ENCODE data around the gene ACSBG1.
"Not testable (repeated sequence)": the region's sequence is repeated elsewhere in the genome, so short reads cannot be mapped to it uniquely, and the experiment has no call there.

ACSBG1 gene

GRCh38 chr15:78162038-78162437 is 72.3 kb downstream of the ACSBG1 start:
- DNase-seq = peak; percentile 28

DNA sequence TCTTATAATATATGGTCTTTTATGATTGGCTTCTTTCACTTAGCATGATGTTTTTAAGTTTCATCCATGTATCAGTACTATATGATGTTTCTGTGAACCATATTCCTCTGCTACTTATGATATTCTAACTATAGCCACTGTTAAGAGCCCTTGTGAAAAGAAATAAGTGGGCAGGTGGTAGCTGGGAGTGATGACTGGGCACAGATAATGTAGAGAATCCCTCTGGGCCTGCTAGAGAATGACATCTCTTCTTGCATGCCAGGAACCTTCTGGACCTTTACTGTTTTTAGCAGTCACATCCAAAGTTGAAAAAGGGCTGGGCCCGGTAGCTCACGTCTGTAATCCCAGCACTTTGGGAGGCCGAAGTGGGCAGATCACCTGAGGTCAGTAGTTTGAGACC is 75.0 kb downstream of the ACSBG1 start:
- DNase-seq = no peak

DNA sequence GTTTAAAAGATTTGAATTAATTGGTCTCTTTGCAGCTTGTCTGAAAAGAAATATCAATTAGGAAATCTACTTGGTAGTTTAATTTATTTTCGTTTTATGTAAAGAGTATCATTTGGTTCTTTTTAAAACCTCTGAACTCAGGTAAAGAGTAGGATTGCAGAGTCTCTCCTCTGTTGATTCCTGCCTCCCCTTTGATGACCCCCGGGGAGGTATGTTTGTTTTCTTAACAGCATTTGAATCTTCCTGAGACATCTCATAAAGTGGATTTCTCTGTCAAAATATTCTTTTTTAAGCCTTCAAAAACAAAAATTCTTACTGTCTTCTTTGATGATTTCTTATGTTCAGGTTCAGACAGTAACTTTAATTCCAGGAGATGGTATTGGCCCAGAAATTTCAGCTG is 77.2 kb downstream of the ACSBG1 start:
- DNase-seq = no peak

DNA sequence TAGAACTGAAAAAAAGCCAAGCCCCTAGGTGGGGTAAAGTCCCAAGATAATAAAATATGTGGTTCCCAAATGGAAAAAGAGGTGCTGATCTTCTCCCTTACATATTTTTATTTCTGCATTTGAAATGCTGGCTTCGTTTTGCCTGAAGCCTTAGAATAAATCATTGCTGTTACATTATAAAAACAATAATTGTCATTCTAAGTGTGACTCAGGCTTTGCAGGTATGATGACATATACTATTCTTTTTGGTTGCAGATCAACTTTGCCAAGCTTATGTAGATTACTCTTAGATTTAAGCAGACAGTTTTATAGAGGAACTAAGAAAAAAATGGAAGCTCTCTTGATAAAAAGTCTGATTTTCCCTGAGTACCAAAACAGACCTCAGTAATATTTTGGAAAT is 77.7 kb downstream of the ACSBG1 start:
- DNase-seq = no peak

- DNase-seq = no peak
These were observed 78.9 kb downstream of the ACSBG1 start for GRCh38 chr15:78155355-78155939.

GRCh38 chr15:78154955-78155354 is 79.4 kb downstream of the ACSBG1 start:
- DNase-seq = no peak

GRCh38 chr15:78151075-78151474 is 83.3 kb downstream of the ACSBG1 start:
- DNase-seq = not testable (repeated sequence)

- no peak for DNase-seq
These were observed 84.3 kb downstream of the ACSBG1 start for GRCh38 chr15:78149805-78150751.

DNA sequence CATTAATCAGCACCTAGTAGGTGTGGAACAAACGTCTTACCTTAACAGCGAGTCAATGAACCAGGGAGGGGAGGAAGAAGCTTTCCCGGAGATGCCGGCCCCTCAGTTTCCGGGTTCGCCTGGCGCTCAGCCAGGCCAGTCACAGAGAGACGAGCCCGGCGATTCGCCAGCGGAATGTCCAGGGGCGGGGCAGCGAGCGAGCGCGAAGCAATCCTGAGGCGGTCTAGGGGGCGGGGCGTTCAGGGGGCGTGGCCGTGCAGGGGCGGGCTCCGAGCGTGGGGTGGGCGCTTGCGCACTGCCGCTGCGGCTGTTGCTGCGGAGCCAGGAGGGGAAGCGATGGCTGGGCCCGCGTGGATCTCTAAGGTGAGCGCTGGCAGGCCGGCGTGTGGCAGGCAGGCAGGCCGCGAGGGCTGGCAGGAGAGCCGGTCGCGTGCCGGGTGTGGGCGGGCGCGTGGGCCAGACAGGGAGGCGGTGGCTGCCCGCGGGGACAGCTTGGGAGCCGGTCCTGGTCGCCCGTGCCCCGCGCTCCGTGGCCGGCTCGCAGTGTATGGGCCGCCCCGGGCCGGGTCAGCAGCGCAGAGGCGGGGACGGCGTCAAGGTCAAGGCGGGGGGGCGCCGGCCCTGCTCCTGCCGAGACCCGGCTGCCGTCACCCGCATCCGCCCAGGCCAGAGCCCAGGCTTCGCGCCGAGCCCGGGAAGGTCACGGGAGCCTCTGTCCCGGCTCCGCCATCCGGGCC is 85.1 kb downstream of the ACSBG1 start, which contains the start of gene IDH3A:
IDH3A (plus strand) TSS at position 295 of the 737 bp plus-strand sequence; CDS start at position 337, 42 bp downstream.
- DNase-seq = peak; percentile 100

- no peak for DNase-seq
These were observed 85.8 kb downstream of the ACSBG1 start for GRCh38 chr15:78148392-78149067.

GRCh38 chr15:78147566-78147965 is 86.8 kb downstream of the ACSBG1 start:
- DNase-seq = no peak

- no peak for DNase-seq
These were observed 87.8 kb downstream of the ACSBG1 start for GRCh38 chr15:78146425-78147154.

DNA sequence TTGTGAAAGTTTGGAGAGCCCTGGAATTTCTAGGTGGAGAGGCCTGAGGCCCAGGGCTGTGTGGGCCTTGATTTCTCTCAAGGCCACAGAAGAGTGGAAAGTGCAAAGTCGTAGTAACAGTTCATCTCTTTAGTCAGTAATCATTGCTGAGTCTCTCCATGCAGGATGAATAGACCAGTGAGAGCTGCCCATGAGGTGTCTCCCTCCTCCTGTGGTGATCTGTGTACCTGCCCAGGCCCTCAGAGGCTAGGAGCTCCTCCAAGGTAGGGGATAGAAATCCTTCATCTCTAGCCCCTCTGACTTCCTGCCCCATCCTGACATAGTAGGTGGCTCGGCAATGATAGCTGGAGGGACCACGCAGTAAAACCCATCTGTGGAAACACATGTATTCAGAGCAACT is 92.0 kb downstream of the ACSBG1 start:
- DNase-seq = no peak

DNA sequence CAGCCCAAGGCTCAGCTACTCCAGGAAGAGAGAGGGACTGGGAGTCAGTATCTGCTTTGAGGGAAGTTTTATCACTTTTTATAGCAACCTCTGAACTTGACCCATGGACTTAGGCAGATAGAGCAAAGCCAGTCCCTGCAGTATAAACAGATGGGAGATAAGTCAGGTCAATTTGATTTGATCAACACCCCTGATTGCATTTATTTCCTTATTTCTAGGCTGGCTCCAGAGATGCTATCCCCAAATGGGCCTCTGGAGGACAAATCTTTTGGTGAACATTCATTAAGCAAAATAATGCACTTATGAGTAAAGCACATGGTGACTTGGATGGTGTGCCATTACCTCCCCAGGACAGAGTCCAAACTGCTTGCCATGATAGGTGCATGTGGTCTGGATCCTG is 94.1 kb downstream of the ACSBG1 start:
- DNase-seq = no peak

DNA sequence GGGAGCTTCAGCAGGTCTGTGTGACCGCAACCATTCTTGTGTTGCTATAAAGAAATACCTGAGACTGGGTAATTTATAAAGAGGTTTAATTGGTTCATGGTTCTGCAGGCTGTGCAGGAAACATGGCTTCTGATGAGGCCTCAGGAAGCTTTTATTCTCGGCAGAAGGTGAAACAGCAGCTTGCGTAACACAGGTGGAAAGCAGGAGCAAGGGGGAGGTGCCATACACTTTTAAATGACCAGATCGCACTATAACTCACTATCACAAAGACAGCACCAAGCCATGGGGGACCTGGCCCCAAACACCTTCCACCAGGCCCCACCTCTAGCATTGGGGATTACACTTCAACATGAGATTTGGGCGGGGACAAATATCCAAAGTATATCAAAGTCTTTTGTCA is 94.8 kb downstream of the ACSBG1 start:
- no peak for DNase-seq

- no peak for DNase-seq
These were observed 100.6 kb downstream of the ACSBG1 start for GRCh38 chr15:78133801-78134200.

GRCh38 chr15:78131295-78132061 is 102.9 kb downstream of the ACSBG1 start, which contains the start of gene CIB2:
TSS of gene CIB2 (minus strand) at chr15:78131445. CDS start at chr15:78131215, 230 bp downstream.
- peak; percentile 67 for DNase-seq

- DNase-seq = no peak
These were observed 103.7 kb downstream of the ACSBG1 start for GRCh38 chr15:78130466-78131294.

DNA sequence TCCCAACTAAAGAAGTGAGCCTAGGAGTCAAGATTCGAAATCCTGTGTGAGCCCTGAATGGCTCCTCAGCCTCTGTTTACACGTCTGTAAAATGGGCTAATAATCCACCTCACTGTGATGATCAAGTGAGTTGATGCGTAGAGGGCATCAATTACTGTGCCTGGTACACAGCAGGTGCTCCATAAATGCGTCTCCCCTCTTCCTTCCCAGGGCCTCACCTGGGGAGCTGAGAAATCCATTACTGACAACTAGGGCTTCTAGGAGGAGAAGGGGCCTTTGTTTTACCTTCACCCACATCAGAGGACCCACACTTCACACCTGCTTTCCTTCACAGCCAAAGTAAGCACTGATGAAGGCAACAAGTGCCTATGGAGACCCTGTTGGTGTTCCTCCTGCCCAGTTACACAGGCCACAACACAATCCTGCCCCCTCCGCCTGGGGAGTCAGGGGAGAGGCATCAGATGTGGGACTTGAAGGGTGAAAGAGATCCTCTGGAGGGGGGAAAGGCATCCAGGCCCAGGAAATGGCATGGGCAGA is 104.5 kb downstream of the ACSBG1 start:
- DNase-seq = no peak

Measured in effector CD4-positive, alpha-beta T cell (primary cell).